ENCODE measurements around the gene MYO18A.

MYO18A gene

GRCh38 chr17:29078183-29079045, 101.8 kb downstream of the MYO18A start:
- DNase-seq (ENCODE audit: low read depth in 2 of 2), result no peak

GRCh38 chr17:29077320-29077719, 102.9 kb downstream of the MYO18A start:
- DNase-seq (ENCODE audit: low read depth in 2 of 2), result no peak

GRCh38 chr17:29076722-29077121, 103.5 kb downstream of the MYO18A start:
- DNase-seq (ENCODE audit: low read depth in 2 of 2), result no peak

GRCh38 chr17:29076087-29076486, 104.1 kb downstream of the MYO18A start:
- no peak for DNase-seq (ENCODE audit: low read depth in 2 of 2)

GRCh38 chr17:29074488-29074887, 105.7 kb downstream of the MYO18A start:
- DNase-seq (ENCODE audit: low read depth in 2 of 2), result no peak

GRCh38 chr17:29073520-29073919, 106.7 kb downstream of the MYO18A start:
- DNase-seq (ENCODE audit: low read depth in 2 of 2), result no peak

- DNase-seq (ENCODE audit: low read depth in 2 of 2), result no peak
Observed at GRCh38 chr17:29073045-29073444, 107.2 kb downstream of the MYO18A start.

- DNase-seq (ENCODE audit: low read depth in 2 of 2), result no peak
Observed at GRCh38 chr17:29071303-29071702, 108.9 kb downstream of the MYO18A start.

GRCh38 chr17:29070781-29071180, 109.4 kb downstream of the MYO18A start:
- no peak for DNase-seq (ENCODE audit: low read depth in 2 of 2)

GRCh38 chr17:29070308-29070707, 109.9 kb downstream of the MYO18A start:
- DNase-seq (ENCODE audit: low read depth in 2 of 2), result no peak

GRCh38 chr17:29069526-29070041, 110.6 kb downstream of the MYO18A start:
- DNase-seq (ENCODE audit: low read depth in 2 of 2), result no peak

GRCh38 chr17:29068818-29069217, 111.4 kb downstream of the MYO18A start:
- no peak for DNase-seq (ENCODE audit: low read depth in 2 of 2)

GRCh38 chr17:29066606-29067005, 113.6 kb downstream of the MYO18A start:
- DNase-seq (ENCODE audit: low read depth in 2 of 2), result no peak

GRCh38 chr17:29066047-29066446, 114.2 kb downstream of the MYO18A start:
- no peak for DNase-seq (ENCODE audit: low read depth in 2 of 2)

- no peak for DNase-seq (ENCODE audit: low read depth in 2 of 2)
Observed at GRCh38 chr17:29063992-29064391, 116.2 kb downstream of the MYO18A start.

GRCh38 chr17:29062215-29062614, 118.0 kb downstream of the MYO18A start:
- DNase-seq (ENCODE audit: low read depth in 2 of 2), result no peak

- no peak for DNase-seq (ENCODE audit: low read depth in 2 of 2)
Observed at GRCh38 chr17:29061036-29061435, 119.2 kb downstream of the MYO18A start.

GRCh38 chr17:29060475-29060874, 119.7 kb downstream of the MYO18A start:
- DNase-seq (ENCODE audit: low read depth in 2 of 2), result no peak

- DNase-seq (ENCODE audit: low read depth in 2 of 2), result no peak
Observed at GRCh38 chr17:29059281-29059680, 120.9 kb downstream of the MYO18A start.

GRCh38 chr17:29058391-29058790, 121.8 kb downstream of the MYO18A start:
- no peak for DNase-seq (ENCODE audit: low read depth in 2 of 2)

- no peak for DNase-seq (ENCODE audit: low read depth in 2 of 2)
Observed at GRCh38 chr17:29057361-29057760, 122.8 kb downstream of the MYO18A start.

GRCh38 chr17:29054835-29055234, 125.4 kb downstream of the MYO18A start:
- DNase-seq (ENCODE audit: low read depth in 2 of 2), result no peak

GRCh38 chr17:29051731-29052130, 128.5 kb downstream of the MYO18A start:
- DNase-seq (ENCODE audit: low read depth in 2 of 2), result no peak

GRCh38 chr17:29051194-29051593, 129.0 kb downstream of the MYO18A start:
- no peak for DNase-seq (ENCODE audit: low read depth in 2 of 2)
